Measurements from ENCODE around the gene CDADC1.

GRCh38 chr13:49248622-49249002, 887 bp downstream of the CDADC1 start:
- TF ChIP-seq CTCF (IDR thresholded peaks at IDR 0.05) (peak in 1 of 4 donors; percentile 22), POLR2A (IDR thresholded peaks at IDR 0.05) (no peak)

All from right lobe of liver (tissue), 4 donors.